Hepatocyte (in vitro differentiated cells): ENCODE data around the gene NCAM1. TPM values are rescaled to one million over a fixed set of nuclear protein-coding genes. Genes with fewer than 3 reads are reported as not detected.
A peak's percentile ranks its signal among the peaks of the same experiment; 100 is the strongest.
"Not testable (repeated sequence)": the region's sequence is repeated elsewhere in the genome, so short reads cannot be mapped to it uniquely, and the experiment has no call there.

Source experiments
- DNase-seq: peaks from one replicate; pipeline ENCODE4 v3.0.0-alpha.2; 2016; ENCODE audit warnings: low spot score
- H2AFZ ChIP-seq: fragments of 200-600 bp; sonication (generic); 2 replicates; pipeline ENCODE4 v1.6.0; 2016; ENCODE audit warnings: antibody characterized with exemption, mild to moderate bottlenecking
- H3K27ac ChIP-seq: fragments of 200-600 bp; sonication (generic); 2 replicates; pipeline ENCODE4 v1.5.1; 2016; ENCODE audit warnings: mild to moderate bottlenecking
- H3K27me3 ChIP-seq: fragments of 200-600 bp; sonication (generic); 2 replicates; pipeline ENCODE4 v1.6.1; 2016
- H3K36me3 ChIP-seq: fragments of 200-600 bp; sonication (generic); replicated peaks from 2 replicates; pipeline ENCODE4 v1.5.1; 2016; ENCODE audit warnings: low read depth; ENCODE audit not compliant: insufficient read depth
- H3K4me1 ChIP-seq: fragments of 200-600 bp; sonication (generic); 2 replicates; pipeline ENCODE4 v1.5.1; 2016; ENCODE audit warnings: mild to moderate bottlenecking, moderate library complexity; ENCODE audit not compliant: insufficient read depth
- H3K4me2 ChIP-seq: fragments of 200-600 bp; sonication (generic); 2 replicates; pipeline ENCODE4 v1.6.0; 2016
- H3K4me3 ChIP-seq: fragments of 200-600 bp; sonication (generic); 2 replicates; pipeline ENCODE4 v1.5.1; 2016; ENCODE audit warnings: mild to moderate bottlenecking
- H3K79me2 ChIP-seq: fragments of 200-600 bp; sonication (generic); 2 replicates; pipeline ENCODE4 v1.6.0; 2017; ENCODE audit warnings: mild to moderate bottlenecking
- H3K9me2 ChIP-seq: fragments of 200-600 bp; sonication (generic); replicated peaks from 2 replicates; pipeline ENCODE4 v1.6.0; 2017; ENCODE audit warnings: mild to moderate bottlenecking; ENCODE audit not compliant: insufficient read depth
- H3K9me3 ChIP-seq: fragments of 200-600 bp; sonication (generic); 2 replicates; pipeline ENCODE4 v1.5.1; 2016; ENCODE audit warnings: low read depth, mild to moderate bottlenecking
- H4K20me1 ChIP-seq: fragments of 200-600 bp; sonication (generic); 2 replicates; pipeline ENCODE4 v1.6.0; 2016; ENCODE audit warnings: mild to moderate bottlenecking; ENCODE audit not compliant: insufficient read depth, poor library complexity, severe bottlenecking
- EZH2 ChIP-seq: fragments of 200-600 bp; sonication (generic); IDR thresholded peaks from 2 replicates; pipeline ENCODE4 v1.6.1; 2016; ENCODE audit warnings: antibody characterized with exemption, mild to moderate bottlenecking, borderline replicate concordance
- EZH2phosphoT487 ChIP-seq: fragments of 200-600 bp; sonication (generic); IDR thresholded peaks from one replicate; pipeline ENCODE4 v1.6.1; 2018; ENCODE audit warnings: antibody characterized with exemption, mild to moderate bottlenecking, low read depth, moderate library complexity; ENCODE audit not compliant: unreplicated experiment, severe bottlenecking
- WGBS: methylation state at CpG from one replicate; pipeline ENCODE4 v1.1.6; 2016; ENCODE audit warnings: low lambda C conversion rate; ENCODE audit errors: missing lambda C conversion rate; 5-methylcytosine and 5-hydroxymethylcytosine counted together
- polyA plus RNA-seq: library from polyadenylated mRNA; unstranded; fragments of >200 nt; fragmentation: Nextera tagmentation; extraction: Ambion mirVana; gene quantifications from 2 replicates; pipeline ENCODE4 v1.2.1, GENCODE V29; 2016
- total RNA-seq: library from RNA; depleted of rRNA; stranded (reverse); fragments of >200 nt; gene quantifications from 2 replicates; pipeline ENCODE4 v1.2.3, GENCODE V29; 2014
- TF ChIP-seq, protein P1 (sequence below): fragments of 200-600 bp; sonication (generic); IDR thresholded peaks from 2 replicates; pipeline ENCODE4 v1.5.1; 2016; ENCODE audit warnings: antibody characterized with exemption, mild to moderate bottlenecking; ENCODE audit not compliant: poor library complexity

NCAM1 gene
- total and polyA plus RNA-seq, 2 experiments from 2014 or later = 12.4 to 27.2 TPM

DNA sequence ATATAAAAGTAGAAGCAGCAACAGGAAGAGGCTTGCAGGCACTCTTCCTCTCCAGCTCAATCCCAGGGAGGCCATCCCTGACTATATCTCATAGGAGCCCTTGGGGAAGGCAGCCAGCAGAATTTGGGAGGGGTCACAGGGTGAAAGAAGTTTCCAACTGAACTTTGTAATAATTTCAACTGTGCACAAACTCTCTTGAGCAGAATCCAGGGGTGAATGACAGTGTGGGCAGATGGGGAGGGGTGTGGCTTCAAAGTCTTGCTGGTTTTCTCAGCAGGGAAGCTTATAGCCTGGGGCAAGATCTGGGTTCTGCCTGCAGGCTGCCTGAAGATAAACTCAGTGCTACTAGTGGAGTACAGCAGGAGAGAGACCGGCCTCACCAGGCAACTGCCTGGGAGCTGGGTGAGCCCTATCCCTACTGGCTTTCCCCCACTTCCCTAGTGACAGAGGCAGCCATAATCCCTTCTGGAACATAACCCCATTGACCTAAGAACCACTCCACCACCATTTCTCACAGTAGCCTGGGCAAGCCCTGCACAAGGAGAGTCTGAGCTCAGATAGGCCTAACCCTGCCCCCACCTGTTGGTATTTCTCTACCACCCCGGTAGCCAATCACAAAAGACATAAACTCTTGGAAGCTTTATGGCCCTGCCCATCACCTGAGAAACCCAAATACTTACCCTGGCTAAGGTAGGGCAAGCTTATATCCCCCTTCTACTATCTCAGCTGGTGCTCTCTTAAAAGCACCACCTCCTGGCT is 335.4 kb downstream of the NCAM1 start:
- Histone ChIP-seq H3K27ac (no peak overlapping the region), H3K9me2 (no peaks in the 10 kb centered on the region), H3K4me1 (no peaks in the 10 kb centered on the region), H3K4me3 (no peak overlapping the region), H3K27me3 (no peaks in the 10 kb centered on the region), H2AFZ (no peak overlapping the region), H4K20me1 (no peaks in the 10 kb centered on the region), H3K9me3 (no peaks in the 10 kb centered on the region), H3K36me3 (no peaks in the 10 kb centered on the region), H3K4me2 (no peak overlapping the region), H3K79me2 (no peaks in the 10 kb centered on the region)
- DNase-seq = no peak
- TF ChIP-seq, protein P1, sequence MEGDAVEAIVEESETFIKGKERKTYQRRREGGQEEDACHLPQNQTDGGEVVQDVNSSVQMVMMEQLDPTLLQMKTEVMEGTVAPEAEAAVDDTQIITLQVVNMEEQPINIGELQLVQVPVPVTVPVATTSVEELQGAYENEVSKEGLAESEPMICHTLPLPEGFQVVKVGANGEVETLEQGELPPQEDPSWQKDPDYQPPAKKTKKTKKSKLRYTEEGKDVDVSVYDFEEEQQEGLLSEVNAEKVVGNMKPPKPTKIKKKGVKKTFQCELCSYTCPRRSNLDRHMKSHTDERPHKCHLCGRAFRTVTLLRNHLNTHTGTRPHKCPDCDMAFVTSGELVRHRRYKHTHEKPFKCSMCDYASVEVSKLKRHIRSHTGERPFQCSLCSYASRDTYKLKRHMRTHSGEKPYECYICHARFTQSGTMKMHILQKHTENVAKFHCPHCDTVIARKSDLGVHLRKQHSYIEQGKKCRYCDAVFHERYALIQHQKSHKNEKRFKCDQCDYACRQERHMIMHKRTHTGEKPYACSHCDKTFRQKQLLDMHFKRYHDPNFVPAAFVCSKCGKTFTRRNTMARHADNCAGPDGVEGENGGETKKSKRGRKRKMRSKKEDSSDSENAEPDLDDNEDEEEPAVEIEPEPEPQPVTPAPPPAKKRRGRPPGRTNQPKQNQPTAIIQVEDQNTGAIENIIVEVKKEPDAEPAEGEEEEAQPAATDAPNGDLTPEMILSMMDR = no peak
- TF ChIP-seq EZH2phosphoT487 (no peak), EZH2 (no peak)
- WGBS = 76% methylated on average over 2 of the region's 2 CpGs

DNA sequence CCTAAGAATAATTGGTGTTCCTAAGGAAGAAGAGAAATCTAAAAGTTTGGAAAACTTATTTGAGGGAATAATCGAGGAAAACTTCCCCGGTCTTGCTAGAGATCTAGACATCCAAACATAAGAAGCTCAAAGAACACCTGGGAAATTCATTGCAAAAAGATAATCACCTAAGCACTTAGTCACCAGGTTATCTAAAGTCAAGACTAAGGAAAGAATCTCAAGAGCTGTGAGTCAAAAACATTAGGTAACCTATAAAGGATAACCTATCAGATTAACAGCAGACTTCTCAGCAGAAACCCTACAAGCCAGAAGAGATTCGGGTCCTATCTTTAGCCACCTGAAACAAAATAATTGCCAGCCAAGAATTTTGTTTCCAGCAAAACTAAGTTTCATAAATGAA is 337.3 kb downstream of the NCAM1 start:
- WGBS = 72% methylated on average over 3 of the region's 3 CpGs
- not testable (repeated sequence) for H3K27me3 ChIP-seq, H3K79me2 ChIP-seq, H4K20me1 ChIP-seq, H3K4me2 ChIP-seq, H3K9me2 ChIP-seq, H3K4me3 ChIP-seq, H2AFZ ChIP-seq, H3K36me3 ChIP-seq, DNase-seq, H3K4me1 ChIP-seq, H3K9me3 ChIP-seq
- H3K27ac ChIP-seq = peak overlapping the region; percentile 45

DNA sequence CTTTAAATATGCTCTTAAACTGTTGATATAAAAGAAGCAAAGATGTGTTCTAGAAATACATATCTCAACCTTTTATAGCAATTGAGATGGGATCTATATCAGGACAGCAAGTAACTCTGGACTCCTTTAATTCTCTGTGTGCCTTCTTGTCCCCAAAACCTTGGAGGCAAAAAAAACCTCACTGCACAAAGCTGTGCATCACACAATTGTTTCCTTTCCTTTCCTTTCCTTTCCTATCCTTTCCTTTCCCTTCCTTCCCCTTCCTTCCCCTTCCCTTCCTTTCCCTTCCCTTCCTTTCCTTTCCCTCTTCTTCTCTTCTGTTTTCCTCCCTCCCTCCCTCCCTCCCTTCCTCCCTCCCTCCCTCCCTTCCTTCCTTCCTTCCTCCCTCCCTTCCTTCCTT is 343.7 kb downstream of the NCAM1 start:
- no peak overlapping the region for H3K4me2 ChIP-seq
- no peak overlapping the region for H3K27ac ChIP-seq
- H3K4me1 ChIP-seq = no peaks in the 10 kb centered on the region
- no peak overlapping the region for H3K4me3 ChIP-seq
- H4K20me1 ChIP-seq = no peaks in the 10 kb centered on the region
- TF ChIP-seq, protein P1 = no peak
- TF ChIP-seq EZH2 = no peak
- no peak for TF ChIP-seq EZH2phosphoT487
- H3K9me2 ChIP-seq = no peaks in the 10 kb centered on the region
- H3K9me3 ChIP-seq = no peaks in the 10 kb centered on the region
- no peaks in the 10 kb centered on the region for H3K36me3 ChIP-seq
- no peak overlapping the region for H2AFZ ChIP-seq
- H3K79me2 ChIP-seq = no peaks in the 10 kb centered on the region
- DNase-seq = no peak
- H3K27me3 ChIP-seq = no peaks in the 10 kb centered on the region

DNA sequence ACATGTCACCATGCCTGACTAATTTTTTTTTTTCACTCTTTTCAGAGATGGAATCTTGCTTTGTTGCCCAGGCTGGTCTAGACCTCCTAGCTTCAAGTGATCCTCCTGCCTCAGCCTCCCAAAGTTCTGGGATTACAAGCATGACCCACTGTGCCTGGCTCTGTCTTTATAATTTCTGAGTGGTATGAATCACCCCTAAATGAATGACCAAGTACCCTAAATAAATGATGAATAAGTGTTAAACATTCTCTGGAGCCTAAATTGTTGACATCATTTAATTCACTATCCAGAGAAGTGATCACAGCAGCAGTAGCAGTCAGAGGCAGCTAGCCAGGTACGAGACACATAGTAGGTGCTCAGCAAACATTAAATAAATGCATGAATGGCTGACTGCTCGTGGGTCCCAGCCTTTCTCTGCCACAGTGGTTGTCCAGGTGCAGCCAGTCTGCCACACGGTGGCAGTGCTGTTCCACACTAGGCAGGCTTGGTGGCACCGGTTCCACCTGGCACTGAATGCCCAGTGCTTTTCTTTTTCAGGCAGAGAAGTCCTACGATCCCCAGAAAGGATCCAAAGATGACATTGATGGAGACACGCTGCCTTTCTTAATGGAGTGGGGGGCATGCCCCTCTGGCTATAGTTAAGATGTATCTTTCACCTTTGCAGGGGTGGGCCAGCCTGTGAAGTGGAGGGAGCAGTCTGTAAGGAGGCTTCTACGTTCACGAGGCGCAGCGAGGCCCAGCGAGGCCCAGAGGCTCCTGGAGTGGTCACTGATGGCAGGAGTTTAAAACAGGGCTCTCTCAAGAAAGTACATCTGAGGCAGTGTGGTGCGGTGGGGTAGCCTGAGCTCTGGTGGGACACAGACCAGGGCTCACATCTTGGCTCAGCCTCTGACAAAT is 344.5 kb downstream of the NCAM1 start:
- H3K4me2 ChIP-seq = no peak overlapping the region
- H3K4me3 ChIP-seq = no peak overlapping the region
- peak; percentile 84 for DNase-seq
- H2AFZ ChIP-seq = no peak overlapping the region
- no peak overlapping the region for H3K27ac ChIP-seq
- H3K4me1 ChIP-seq = no peaks in the 10 kb centered on the region
- H4K20me1 ChIP-seq = no peaks in the 10 kb centered on the region
- H3K27me3 ChIP-seq = no peaks in the 10 kb centered on the region
- no peaks in the 10 kb centered on the region for H3K36me3 ChIP-seq
- WGBS = 54% methylated on average over 12 of the region's 12 CpGs
- H3K9me3 ChIP-seq = no peaks in the 10 kb centered on the region
- no peaks in the 10 kb centered on the region for H3K9me2 ChIP-seq
- TF ChIP-seq, protein P1 = peak; percentile 95
- TF ChIP-seq EZH2 (no peak), EZH2phosphoT487 (no peak)
- H3K79me2 ChIP-seq = no peaks in the 10 kb centered on the region
